Nucleus accumbens (tissue), 56 donors: Measurements from ENCODE around the gene KCNK6.
"Not testable (repeated sequence)": the region's sequence is repeated elsewhere in the genome, so short reads cannot be mapped to it uniquely, and the experiment has no call there.

Source experiments
- DNase-seq, 56 donors: peaks; one replicate each; lab custom pipeline; 2025; lab: John Stamatoyannopoulos, UW

The KCNK6 gene

DNA sequence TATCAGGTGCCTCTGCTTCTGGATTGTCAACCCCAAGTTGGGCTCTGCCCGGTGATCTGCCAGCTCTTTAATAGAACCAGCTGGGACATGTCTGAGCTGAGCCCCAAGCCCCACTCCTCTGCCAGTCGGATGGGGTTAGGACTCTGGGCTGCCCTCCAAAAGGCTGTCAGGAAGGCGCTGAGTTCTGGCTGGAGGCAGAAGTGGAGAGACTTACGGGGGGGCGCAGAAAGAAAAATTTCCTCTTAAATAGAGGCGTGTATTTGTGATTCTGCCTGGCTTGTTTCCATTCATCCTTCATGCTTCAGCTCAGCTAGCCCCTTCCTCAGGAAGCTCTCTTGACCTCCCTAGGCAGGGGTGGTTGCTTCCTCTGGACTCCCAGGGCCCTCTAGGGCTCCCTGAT lies 985 bp upstream of the KCNK6 start:
- peak in 3 of 56 donors; percentile 7 to 19 (median 13) for DNase-seq

DNA sequence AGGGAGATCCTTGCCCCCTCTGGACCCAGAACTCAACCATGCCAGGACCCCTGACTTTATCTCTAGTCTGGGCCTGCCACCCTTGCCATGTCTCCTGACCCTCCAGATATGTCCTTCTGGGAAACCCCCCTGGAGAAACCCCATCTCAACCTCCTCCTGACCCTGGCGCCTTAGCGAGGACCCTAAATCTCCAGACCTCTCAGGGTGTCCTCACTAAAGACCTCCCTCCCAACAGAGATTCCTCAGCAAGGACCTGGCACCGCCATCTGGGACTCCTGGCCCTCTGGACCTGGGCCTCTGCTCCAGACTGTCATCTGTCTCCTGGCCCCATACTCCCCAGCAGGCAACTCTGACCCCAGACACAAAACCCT lies 1.3 kb downstream of the KCNK6 start:
- DNase-seq = no peak

DNA sequence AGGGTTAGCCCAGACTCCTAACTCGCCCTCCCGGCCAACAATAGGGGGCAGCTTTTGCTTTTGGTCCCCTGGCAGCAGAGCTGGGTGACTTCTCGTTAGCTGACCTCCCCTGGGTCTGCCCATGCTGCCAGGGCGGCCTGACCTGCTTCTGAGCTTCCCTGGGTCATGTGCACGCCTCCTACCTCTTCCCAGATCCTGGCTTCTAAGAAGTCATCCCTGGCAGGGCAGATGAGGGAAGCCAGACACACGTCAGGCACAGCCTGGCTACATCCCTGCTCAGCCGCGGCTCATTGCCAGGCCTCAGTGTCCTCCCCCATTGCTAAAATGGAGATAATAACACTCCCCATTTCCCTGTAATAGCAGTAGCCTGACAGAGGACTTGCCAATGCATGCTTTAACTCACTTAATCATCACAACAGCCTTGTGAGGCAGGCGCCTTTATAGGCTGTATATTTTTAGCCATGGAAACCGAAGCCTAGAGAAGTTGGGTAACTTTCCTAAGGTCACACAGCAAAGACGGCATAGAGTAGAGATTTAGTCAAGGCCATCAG lies 2.1 kb downstream of the KCNK6 start:
- DNase-seq = no peak

DNA sequence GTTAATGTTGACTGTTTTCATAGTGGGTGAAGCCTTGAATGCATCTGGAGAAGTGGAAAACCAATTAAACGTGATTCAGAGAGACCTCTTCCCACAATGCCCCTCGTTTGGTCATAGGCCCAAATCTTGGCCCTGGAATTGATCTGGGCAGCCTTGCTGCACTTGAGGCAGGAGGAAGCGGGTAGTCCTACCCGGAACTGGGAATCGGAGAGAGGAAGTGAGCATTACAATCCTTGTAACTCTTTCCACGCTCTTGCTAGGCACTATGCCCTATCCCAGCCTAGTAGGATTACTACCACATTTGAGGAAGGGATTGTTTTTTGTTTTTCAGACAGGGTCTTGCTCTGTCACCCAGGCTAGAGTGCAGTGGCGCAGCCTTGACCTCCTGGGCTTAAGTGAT lies 3.6 kb downstream of the KCNK6 start:
- DNase-seq = no peak

DNA sequence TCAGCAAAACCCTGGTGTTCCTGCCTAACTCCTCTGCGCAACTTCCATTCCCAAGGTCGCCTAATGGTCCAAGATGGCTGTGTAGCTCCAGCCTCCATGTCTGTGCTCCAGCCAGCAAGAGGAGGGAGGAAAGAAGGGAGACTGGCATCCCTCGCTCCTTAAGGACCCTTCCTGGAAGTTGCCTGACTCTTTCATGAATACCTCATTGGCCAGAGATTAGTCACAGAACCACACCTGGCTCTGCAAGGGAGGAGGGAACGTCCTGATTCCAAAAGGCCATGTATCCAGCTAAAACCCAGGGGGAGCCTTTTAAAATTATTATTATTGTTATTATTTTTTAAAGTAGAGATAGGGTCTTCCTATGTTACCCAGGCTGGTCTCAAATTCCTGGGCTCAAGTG lies 4.8 kb downstream of the KCNK6 start:
- no peak for DNase-seq

DNA sequence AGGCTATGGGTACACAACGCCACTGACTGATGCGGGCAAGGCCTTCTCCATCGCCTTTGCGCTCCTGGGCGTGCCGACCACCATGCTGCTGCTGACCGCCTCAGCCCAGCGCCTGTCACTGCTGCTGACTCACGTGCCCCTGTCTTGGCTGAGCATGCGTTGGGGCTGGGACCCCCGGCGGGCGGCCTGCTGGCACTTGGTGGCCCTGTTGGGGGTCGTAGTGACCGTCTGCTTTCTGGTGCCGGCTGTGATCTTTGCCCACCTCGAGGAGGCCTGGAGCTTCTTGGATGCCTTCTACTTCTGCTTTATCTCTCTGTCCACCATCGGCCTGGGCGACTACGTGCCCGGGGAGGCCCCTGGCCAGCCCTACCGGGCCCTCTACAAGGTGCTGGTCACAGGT lies 6.9 kb downstream of the KCNK6 start:
- DNase-seq = no peak

DNA sequence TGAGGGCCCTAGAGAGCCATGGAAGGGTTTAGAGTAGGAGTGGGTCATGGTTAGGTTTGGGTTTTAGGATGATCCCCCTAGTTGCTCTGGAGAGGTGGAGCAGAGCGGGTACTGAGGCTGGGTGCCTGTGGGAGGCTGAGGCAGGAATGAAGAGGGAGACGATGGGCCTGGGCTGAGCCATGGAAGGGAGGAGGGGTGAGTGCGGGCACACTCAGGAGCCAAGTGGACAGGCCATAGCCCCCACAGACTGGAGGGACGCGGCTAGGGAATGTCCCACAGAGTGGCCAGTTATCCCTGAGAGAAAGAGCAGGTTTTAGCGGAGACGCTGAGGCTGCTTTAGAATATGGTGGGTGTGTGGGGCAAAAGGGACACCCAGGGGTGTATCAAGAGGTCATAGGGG lies 10.0 kb downstream of the KCNK6 start:
- DNase-seq = no peak

DNA sequence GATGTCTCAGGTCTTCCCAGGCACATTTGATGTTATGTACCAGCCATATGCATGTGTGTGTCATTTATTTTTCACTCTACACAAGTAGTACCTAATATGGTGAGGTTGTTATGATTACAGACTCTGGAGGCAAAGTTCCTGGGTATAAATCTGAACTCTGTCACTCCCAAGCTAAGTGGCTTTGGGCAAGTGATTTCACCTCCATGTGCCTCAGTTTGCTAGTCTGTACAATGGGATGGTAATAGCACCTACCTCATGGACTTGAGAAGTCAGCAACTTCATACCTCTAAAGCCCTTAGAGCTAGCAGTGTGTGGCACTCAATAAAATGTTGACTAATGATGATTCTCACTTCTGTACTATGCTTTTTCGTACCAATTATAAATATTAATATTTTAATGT lies 12.1 kb downstream of the KCNK6 start:
- no peak for DNase-seq

DNA sequence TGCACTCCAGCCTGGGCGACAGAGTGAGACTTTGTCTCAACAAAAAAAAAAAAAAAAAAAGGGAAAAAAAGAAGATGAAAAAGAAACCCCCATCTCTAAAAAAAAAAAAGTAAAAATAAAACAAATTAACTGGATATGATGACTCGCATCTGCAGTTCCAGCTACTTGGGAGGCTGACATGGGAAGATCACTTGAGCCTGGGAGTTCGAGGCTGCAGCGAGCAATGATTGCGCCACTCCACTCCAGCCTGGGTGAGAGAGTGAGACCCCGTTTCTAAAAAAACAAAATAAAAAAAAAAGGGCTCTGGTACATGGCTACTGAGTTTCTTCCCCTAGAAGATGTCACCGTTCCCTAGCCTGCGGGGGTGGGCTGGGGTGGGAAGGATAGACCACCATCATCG lies 13.6 kb downstream of the KCNK6 start:
- DNase-seq = no peak

DNA sequence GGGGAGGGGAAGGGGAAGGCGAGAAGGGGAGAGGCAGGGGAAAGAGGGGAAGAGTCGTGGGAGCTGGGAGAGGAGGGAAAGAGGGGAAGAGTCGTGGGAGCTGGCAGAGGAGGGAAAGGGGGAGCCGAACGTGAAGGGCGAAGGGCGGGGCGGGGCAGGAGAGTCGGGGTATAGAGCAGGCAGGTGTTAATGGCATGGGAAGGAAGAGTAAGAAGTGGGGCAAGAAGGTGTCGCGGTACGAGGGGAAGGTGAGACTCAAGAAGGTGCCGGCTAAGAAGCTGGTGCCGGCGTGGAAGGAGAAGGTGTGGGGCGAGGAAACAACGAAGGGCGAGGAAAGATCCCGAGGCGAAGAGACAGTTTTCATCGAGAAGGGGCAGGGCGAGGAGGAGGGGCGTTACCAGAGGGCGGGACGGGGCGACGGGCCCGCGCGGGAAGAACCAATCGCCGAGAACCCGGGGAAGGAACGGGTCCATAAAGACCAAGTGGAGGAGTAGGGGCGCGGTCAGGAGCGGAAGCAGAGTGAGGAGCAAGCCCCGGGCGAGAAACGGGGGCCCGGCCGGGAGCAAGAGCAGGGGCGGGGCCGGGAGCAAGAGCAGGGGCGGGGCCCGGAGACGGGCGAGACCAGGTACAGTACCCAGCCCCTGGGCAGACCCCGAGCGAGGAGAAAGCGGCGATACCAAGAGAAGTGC lies 16.4 kb downstream of the KCNK6 start:
- peak; percentile 74 to 97 (median 92) for DNase-seq

DNA sequence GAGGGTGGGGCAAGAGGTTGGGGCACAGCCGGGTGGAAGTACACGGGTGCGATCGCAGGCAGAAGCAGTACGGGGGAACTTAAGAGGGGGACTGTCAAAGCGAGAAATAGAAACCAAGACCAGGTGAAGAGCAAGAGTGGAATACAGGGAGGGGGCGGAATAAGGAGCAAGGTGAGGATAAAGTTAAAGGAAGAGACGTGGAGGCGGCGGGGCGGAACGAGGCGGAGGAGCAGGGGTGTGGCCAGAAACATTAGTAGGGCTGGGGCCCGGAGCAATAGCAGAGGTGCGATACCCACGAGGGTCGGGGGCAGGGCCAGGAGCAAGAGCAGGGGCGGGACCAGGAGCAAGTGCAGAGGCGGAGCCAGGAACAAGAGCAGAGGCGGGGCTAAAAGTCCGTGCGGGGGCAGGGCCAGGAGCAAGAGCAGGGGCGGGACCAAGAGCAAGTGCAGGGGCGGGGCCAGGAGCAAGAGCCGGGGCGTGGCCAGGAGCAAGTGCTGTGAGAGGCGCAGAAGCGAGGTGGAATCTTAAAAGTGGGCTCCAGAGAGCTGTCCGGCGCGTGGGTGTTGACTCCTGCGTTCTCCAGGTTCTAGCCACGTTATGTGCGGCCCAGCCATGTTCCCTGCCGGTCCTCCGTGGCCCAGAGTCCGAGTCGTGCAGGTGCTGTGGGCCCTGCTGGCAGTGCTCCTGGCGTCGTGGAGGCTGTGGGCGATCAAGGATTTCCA lies 17.2 kb downstream of the KCNK6 start:
- peak; percentile 37 to 96 (median 84) for DNase-seq

DNA sequence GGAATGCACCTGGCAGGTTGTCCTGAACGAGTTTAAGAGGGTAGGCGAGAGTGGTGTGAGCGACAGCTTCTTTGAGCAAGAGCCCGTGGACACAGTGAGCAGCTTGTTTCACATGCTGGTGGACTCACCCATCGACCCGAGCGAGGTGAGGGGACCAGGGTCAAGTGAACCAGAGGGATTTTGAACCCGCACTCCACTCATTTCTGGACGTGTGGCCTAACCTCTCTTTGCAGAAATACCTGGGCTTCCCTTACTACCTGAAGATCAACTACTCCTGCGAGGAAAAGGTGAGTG lies 17.7 kb downstream of the KCNK6 start:
- DNase-seq = peak in 1 of 56 donors; percentile 46

DNA sequence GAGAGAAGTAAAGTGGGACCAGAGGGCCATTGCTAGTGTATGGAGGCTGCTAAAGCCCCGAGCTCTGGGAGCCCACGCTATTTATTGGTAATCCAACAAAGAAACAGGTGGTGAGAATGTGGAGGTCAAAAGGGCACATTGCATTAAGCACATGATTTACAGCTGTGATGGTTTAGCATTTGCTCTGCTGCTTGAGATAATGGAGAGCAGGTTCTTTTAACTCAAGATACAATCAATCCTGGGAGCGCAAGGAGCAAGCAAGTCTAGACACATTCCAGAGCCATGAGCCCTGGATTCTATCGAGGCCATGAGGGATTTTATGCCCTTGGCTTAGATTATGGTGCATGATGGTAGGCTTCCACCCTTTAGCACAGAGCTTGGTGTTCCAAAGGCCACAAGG lies 19.4 kb downstream of the KCNK6 start:
- DNase-seq = not testable (repeated sequence)

DNA sequence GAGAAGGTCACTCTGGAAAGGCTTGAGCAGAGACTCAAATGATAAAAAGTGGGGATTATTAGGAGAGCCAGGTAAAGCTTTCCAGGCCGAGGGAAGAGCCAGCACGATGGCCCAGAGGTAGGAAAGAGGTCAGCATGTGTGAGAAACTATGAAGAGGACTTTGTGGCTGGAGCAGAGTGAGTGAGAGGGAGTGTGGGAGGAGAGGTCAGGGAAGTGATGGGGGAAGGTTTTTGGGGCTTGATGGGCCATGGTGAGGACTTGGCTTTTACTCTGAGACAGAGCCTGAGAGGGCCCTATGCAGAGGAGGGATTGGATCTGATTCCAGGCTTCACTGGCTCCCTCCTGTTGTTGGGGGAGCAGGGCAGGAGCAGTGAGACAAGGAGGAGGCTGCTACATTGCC lies 21.3 kb downstream of the KCNK6 start:
- no peak for DNase-seq

DNA sequence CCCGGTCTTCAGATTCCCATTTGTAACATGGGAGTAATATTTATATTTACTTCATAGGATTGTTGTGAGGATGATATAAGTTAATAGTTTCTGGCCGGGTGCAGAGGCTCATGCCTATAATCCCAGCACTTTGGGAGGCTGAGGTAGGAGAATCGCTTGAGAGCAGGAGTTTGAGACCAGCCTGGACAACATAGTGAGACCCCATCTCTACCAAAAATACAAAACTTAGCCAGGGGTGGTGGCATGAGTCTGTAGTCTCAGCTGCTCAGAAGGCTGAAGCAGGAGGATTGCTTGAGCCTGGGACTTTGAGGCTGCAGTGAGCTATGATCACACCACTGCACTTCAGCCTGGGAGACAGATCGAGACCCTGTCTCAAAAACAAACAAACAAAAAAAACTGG lies 27.2 kb downstream of the KCNK6 start:
- no peak for DNase-seq

DNA sequence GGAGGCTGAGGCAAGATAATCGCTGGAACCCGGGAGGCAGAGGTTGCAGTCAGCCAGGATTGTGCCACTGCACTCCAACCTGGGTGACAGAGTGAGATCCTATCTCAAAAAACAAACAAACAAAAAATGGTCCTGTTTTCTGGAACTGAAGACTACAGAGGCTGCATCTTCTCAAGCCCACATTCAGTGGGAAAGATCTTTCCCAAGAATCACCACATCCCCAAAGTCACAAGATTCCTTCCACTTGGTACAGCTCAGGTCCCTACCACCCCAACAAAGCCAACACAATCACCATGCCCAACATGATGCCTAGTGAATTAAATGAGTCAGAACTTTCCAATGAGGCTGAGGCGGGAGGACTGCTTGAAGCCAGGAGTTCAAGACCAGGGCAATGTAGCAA lies 31.2 kb downstream of the KCNK6 start:
- no peak for DNase-seq

DNA sequence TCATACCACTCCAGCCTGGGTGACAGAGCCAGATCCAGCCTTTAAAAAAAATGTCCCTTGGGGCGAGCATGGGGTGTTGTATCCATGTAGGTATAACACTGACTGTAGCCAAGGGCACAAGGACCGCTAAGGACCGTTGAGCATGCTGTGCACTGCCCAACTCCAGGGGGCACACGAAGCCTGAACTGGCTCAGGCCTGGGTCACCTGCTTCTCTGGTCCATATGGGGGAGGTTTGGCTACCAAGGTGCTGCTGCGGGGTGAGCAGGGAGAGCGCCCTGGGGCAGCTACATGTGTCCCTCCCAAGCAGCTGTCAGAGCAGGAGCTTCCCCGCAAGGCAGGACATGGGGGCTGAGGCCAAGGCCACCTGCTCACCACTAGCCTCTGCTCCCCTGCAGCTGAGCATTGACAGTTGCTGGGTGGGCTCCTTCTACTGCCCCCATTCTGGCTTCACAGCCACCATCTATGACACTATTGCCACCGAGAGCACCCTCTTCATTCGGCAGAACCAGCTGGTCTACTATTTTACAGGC lies 32.3 kb downstream of the KCNK6 start:
- DNase-seq = no peak

DNA sequence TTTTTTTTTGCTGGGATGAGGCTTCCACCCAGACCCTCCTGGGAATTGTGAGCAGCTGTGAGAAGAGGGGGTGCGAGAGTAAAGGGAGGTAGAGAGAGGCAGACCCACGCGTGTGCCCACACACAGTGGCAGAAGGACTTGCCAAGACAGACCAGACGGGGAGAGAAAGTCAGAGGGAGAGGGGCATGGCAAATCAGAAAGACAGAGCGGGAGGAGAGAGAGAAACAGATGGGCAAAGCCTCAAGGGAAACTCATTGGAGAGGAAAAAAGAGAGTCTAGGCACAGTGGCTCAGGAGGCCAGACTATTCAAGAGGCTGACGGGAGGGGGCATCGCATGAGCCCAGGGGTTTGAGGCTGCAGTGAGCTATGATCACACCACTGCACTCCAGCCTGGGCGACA lies 33.0 kb downstream of the KCNK6 start:
- no peak for DNase-seq

DNA sequence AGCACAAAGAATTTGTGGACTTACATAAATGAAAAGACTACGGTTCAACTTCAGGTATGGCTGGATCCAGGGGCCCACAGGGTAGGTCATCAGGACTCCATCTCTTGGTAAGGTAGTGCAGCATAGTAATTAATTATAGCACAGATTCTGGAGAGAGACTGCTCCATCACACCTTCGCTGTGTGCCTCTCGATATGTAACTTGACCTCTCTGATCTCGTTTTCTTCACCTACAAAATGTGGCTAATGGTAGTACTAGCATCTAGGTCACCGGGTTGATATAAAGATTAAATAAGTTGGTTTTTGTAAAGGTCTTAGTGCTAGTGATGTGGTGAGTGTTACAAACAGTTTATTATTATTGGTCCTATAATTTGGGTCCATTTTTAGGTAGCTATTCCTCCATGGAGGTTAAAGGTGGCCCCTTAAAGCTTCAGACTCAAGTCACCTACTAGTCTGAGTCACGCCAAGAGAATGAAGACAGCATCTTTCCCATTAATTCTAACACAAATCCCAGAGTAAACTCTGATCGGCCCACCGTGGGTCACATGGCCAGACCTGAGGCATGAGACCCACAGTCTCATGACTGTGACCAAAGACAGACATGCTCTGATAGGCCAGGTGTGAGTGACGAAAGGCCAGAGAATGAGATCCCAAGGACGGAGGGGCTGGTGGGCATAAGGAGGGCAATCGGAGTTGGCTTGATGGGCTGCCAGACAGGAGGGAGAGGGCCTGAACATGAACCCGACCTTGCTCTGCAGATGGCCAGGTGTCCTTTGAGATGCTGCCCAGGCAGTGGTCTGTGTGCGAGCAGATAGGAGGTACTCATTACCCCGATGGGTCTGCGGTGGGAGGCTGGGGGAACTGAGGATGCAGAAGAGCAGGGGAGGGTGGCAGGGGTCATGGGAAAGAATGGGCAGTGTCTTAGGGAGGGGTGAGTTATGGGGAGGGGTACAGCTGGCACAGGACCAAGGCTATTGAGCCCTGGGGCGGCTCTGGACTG lies 36.4 kb downstream of the KCNK6 start:
- no peak for DNase-seq

DNA sequence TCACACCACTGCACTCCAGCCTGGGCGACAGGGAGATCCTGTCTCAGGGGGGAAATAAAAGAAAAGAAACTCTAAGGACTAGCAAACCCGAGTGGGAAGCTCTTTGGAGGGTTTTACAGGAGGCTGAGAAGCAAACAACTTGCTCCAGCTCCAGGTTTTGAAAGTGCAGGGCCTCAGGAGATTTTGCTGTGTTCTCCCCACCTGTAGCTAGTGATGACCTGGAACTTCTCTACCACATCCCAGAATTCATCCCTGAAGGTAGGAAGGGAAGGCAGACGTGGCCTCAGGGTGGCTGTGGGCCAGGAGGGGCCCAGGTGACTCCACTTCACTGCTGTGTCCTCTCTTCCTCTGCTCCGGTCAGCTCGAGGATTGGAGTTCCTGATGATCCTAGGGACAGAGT lies 38.4 kb downstream of the KCNK6 start:
- DNase-seq = no peak
